GM19193 (cell line): ENCODE measurements around the gene CXCR6.

Experiments used
- POLR2A ChIP-seq: IDR thresholded peaks from 4 replicates; pipeline ENCODE4 v1.6.1; 2011; ENCODE audit not compliant: insufficient read depth, insufficient read length; ENCODE audit errors: extremely low read depth

Gene CXCR6

GRCh38 chr3:45914362-45915058 is 28.8 kb upstream of the CXCR6 start:
- no peak for TF ChIP-seq POLR2A

- TF ChIP-seq POLR2A, result no peak
Observed at GRCh38 chr3:45915059-45915439, 28.2 kb upstream of the CXCR6 start.

- no peak for TF ChIP-seq POLR2A
Observed at GRCh38 chr3:45915518-45916231, 27.6 kb upstream of the CXCR6 start.

GRCh38 chr3:45917146-45917898 is 25.9 kb upstream of the CXCR6 start:
- no peak for TF ChIP-seq POLR2A

- TF ChIP-seq POLR2A, result no peak
Observed at GRCh38 chr3:45921158-45922038, 21.9 kb upstream of the CXCR6 start.

GRCh38 chr3:45922039-45922326 is 21.3 kb upstream of the CXCR6 start:
- no peak for TF ChIP-seq POLR2A

GRCh38 chr3:45922950-45923590 is 20.2 kb upstream of the CXCR6 start:
- TF ChIP-seq POLR2A, result no peak

GRCh38 chr3:45923755-45924154 is 19.5 kb upstream of the CXCR6 start:
- TF ChIP-seq POLR2A, result no peak

GRCh38 chr3:45927881-45928280 is 15.4 kb upstream of the CXCR6 start:
- no peak for TF ChIP-seq POLR2A

- no peak for TF ChIP-seq POLR2A
Observed at GRCh38 chr3:45929042-45929679, 14.1 kb upstream of the CXCR6 start.

- TF ChIP-seq POLR2A, result no peak
Observed at GRCh38 chr3:45931496-45931895, 11.8 kb upstream of the CXCR6 start.

- TF ChIP-seq POLR2A, result no peak
Observed at GRCh38 chr3:45932112-45932511, 11.2 kb upstream of the CXCR6 start.

- TF ChIP-seq POLR2A, result no peak
Observed at GRCh38 chr3:45933591-45933990, 9.7 kb upstream of the CXCR6 start.

GRCh38 chr3:45936261-45936660 is 7.0 kb upstream of the CXCR6 start:
- no peak for TF ChIP-seq POLR2A
